ENCODE results near the gene TEKT5.

DNA sequence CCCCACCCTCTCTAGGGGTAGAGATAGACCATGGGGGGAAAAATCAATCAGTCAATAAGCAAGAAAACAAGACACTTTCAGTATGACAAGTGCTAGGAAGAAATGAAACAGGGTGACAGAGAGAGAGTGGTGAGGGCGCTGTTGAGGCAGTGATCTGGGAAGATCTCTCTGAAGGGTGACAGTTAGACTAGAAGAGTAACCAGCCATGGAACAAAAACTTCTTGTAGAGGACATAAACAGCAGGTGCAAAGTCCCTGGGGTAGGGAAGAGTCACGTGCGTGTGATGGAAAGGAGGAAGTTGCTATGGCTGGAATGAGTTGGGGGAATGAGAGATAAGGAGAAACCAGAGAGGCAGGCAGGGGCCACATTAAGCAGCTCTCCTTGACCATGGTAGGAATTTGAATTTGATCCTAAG is 97.5 kb downstream of the TEKT5 start:
- no peak for TF ChIP-seq POLR2A (IDR thresholded peaks at IDR 0.05; ENCODE audit: low read depth, low read length)
- TF ChIP-seq POLR2AphosphoS5 (IDR thresholded peaks at IDR 0.05; ENCODE audit: low read depth, low read length), result no peak
- no peak for TF ChIP-seq SPI1 (IDR thresholded peaks at IDR 0.05; ENCODE audit: low read depth, low read length)
- TF ChIP-seq TAF1 (IDR thresholded peaks at IDR 0.05; ENCODE audit: low read depth, low read length), result no peak

Data from GM12891 (cell line).